ENCODE results near the gene PRDM15.

- TF ChIP-seq, protein P1, sequence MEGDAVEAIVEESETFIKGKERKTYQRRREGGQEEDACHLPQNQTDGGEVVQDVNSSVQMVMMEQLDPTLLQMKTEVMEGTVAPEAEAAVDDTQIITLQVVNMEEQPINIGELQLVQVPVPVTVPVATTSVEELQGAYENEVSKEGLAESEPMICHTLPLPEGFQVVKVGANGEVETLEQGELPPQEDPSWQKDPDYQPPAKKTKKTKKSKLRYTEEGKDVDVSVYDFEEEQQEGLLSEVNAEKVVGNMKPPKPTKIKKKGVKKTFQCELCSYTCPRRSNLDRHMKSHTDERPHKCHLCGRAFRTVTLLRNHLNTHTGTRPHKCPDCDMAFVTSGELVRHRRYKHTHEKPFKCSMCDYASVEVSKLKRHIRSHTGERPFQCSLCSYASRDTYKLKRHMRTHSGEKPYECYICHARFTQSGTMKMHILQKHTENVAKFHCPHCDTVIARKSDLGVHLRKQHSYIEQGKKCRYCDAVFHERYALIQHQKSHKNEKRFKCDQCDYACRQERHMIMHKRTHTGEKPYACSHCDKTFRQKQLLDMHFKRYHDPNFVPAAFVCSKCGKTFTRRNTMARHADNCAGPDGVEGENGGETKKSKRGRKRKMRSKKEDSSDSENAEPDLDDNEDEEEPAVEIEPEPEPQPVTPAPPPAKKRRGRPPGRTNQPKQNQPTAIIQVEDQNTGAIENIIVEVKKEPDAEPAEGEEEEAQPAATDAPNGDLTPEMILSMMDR (IDR thresholded peaks at IDR 0.05 in 8 of 11, conservative IDR thresholded peaks at IDR 0.05 in 3 of 11): no peak
- TF ChIP-seq POLR2AphosphoS5 (IDR thresholded peaks at IDR 0.05): no peak
Measured at GRCh38 chr21:41924368-41924754, 45.2 kb upstream of the PRDM15 start.
